Endothelial cell of umbilical vein (primary cell): ENCODE measurements around the gene CDH9. TPM values are rescaled to one million over a fixed set of nuclear protein-coding genes. Genes with fewer than 3 reads are reported as not detected.

Experiments
- BruUV-seq: library from RNA; stranded (reverse); fragments of 400-500 nt; replicated peaks from 2 replicates; lab custom pipeline; 2021; lab: Mats Ljungman, UMichigan
- CTCF ChIA-PET: fragments of 300-600, 350-600 bp; sonication (Branson Sonifier 250); formaldehyde crosslinking; loops from one replicate; lab custom pipeline; 2021; ENCODE audit warnings: antibody characterized with exemption, inconsistent platforms; lab: Charles Lee
- POLR2A ChIA-PET: fragments of 300-600, 350-600 bp; sonication (Branson Sonifier 250); formaldehyde crosslinking; loops from one replicate; lab custom pipeline; 2021; ENCODE audit warnings: antibody characterized with exemption, inconsistent platforms; lab: Charles Lee
- DNase-seq: peaks from one replicate; pipeline ENCODE4 v3.0.0-alpha.2; 2011; ENCODE audit warnings: low read depth, low spot score
- FAIRE-seq: peaks from 2 replicates; lab custom pipeline; 2011; peaks lifted over from hg19 to GRCh38; lab: Jason Lieb, UNC
- H2AFZ ChIP-seq: 2 replicates; pipeline ENCODE4 v1.6.0; 2012; ENCODE audit warnings: low read depth, low read length, control low read depth, inconsistent platforms
- H3K27ac ChIP-seq: 2 replicates; pipeline ENCODE4 v1.5.1; 2011; ENCODE audit warnings: low read depth, mild to moderate bottlenecking, control low read depth, low read length, moderate library complexity; ENCODE audit not compliant: insufficient read depth
- H3K27me3 ChIP-seq, 2 experiments: 2 replicates each; pipeline versions ENCODE4 v1.6.0 to v1.6.1; 2011; ENCODE audit warnings: low read length in 2 of 2, mixed read lengths in 1 of 2; ENCODE audit not compliant: control insufficient read depth in 2 of 2, insufficient read depth in 2 of 2
- H3K36me3 ChIP-seq, 2 experiments: 2 replicates in 1 of 2; 3 replicates in 1 of 2; pipeline ENCODE4 v1.5.1; 2011; ENCODE audit warnings: low read length in 2 of 2, mild to moderate bottlenecking in 1 of 2, moderate library complexity in 1 of 2; ENCODE audit not compliant: control insufficient read depth in 2 of 2, insufficient read depth in 2 of 2; ENCODE audit errors: extremely low read depth in 1 of 2
- H3K4me1 ChIP-seq: 3 replicates; pipeline ENCODE4 v1.5.1; 2011; ENCODE audit warnings: mild to moderate bottlenecking, low read length; ENCODE audit not compliant: control insufficient read depth, insufficient read depth; ENCODE audit errors: extremely low read depth
- H3K4me2 ChIP-seq: 2 replicates; pipeline ENCODE4 v1.6.1; 2011; ENCODE audit warnings: low read length, control low read depth, mixed read lengths; ENCODE audit not compliant: insufficient read depth
- H3K4me3 ChIP-seq, 3 experiments: fragments of 200-600 bp in 1 of 3; sonication (generic), shearing (Covaris generic) in 1 of 3; replicated peaks in 1 of 3; 2 replicates each; pipeline ENCODE4 v1.5.1; 2011 to 2016; ENCODE audit warnings: control low read depth in 3 of 3, low read length in 3 of 3, mild to moderate bottlenecking in 2 of 3, inconsistent platforms in 1 of 3, low read depth in 1 of 3, moderate library complexity in 1 of 3; ENCODE audit not compliant: insufficient read depth in 1 of 3
- H3K79me2 ChIP-seq: 2 replicates; pipeline ENCODE4 v1.6.0; 2012; ENCODE audit warnings: low read length, inconsistent platforms; ENCODE audit not compliant: control insufficient read depth, insufficient read depth
- H3K9ac ChIP-seq: replicated peaks from 2 replicates; pipeline ENCODE3; 2011; ENCODE audit warnings: low read length, control low read depth; ENCODE audit not compliant: insufficient read depth; ENCODE audit errors: extremely low read depth
- H3K9me1 ChIP-seq: replicated peaks from 3 replicates; pipeline ENCODE4 v1.6.0; 2011; ENCODE audit warnings: mild to moderate bottlenecking, low read length; ENCODE audit not compliant: control insufficient read depth, insufficient read depth; ENCODE audit errors: extremely low read depth
- H3K9me3 ChIP-seq: replicated peaks from 2 replicates; pipeline ENCODE4 v1.5.1; 2012; ENCODE audit warnings: low read length, inconsistent platforms; ENCODE audit not compliant: control insufficient read depth, insufficient read depth
- H4K20me1 ChIP-seq: replicated peaks from 2 replicates; pipeline ENCODE3; 2011; ENCODE audit warnings: mild to moderate bottlenecking, low read length; ENCODE audit not compliant: control insufficient read depth, insufficient read depth; ENCODE audit errors: extremely low read depth
- CTCF ChIP-seq, 2 donors: IDR thresholded peaks; 1 replicate in 1 of 2; 2 replicates in 1 of 2; pipeline ENCODE4 v1.5.1; 2011; ENCODE audit warnings: low read length in 2 of 2, mild to moderate bottlenecking in 2 of 2, moderate library complexity in 2 of 2, control low read depth in 1 of 2, inconsistent platforms in 1 of 2, low read depth in 1 of 2; ENCODE audit not compliant: insufficient read depth in 1 of 2; ENCODE audit errors: extremely low read depth in 1 of 2
- EZH2 ChIP-seq: IDR thresholded peaks from 2 replicates; pipeline ENCODE4 v1.6.1; 2012; ENCODE audit warnings: borderline replicate concordance, low read depth, mild to moderate bottlenecking, moderate library complexity, low read length, inconsistent platforms; ENCODE audit not compliant: severe bottlenecking
- FOS ChIP-seq: IDR thresholded peaks from 2 replicates; pipeline ENCODE4 v1.6.1; 2011; ENCODE audit warnings: mild to moderate bottlenecking, low read length, moderate library complexity, borderline replicate concordance; ENCODE audit not compliant: insufficient read depth
- GATA2 ChIP-seq: IDR thresholded peaks from 2 replicates; pipeline ENCODE4 v1.7.0; 2011; ENCODE audit warnings: low read depth, mild to moderate bottlenecking, moderate library complexity, mixed read lengths, low read length; ENCODE audit not compliant: insufficient read length, insufficient read depth
- JUN ChIP-seq: IDR thresholded peaks from 2 replicates; pipeline ENCODE4 v1.6.1; 2011; ENCODE audit warnings: borderline replicate concordance, low read depth; ENCODE audit not compliant: insufficient read length, insufficient read depth
- MAX ChIP-seq: IDR thresholded peaks from 2 replicates; pipeline ENCODE4 v1.6.1; 2011; ENCODE audit not compliant: insufficient read depth, insufficient read length
- MYC ChIP-seq: IDR thresholded peaks from one replicate; pipeline ENCODE4 v1.6.1; 2011; ENCODE audit warnings: mild to moderate bottlenecking, low read depth, low read length
- POLR2A ChIP-seq: IDR thresholded peaks from 2 replicates; pipeline ENCODE4 v1.6.1; 2012; ENCODE audit warnings: low read depth, mild to moderate bottlenecking, control low read depth, low read length
- POLR2AphosphoS5 ChIP-seq: IDR thresholded peaks from 2 replicates; pipeline ENCODE4 v1.6.1; 2012; ENCODE audit warnings: low read depth, mild to moderate bottlenecking, control low read depth, low read length, moderate library complexity; ENCODE audit not compliant: insufficient read depth
- dilution Hi-C: fragments of 300-500 bp; cut with MboI; formaldehyde crosslinking; loops from one replicate; pipeline ENCODE4 v1.15.0; 2019; ENCODE audit warnings: low sequenced_read_pairs; ENCODE audit not compliant: extremely low pct_ligation_motif_present
- intact Hi-C: fragments of 100-400 bp; cut with micrococcal nuclease; formaldehyde crosslinking; loops from one replicate; pipeline ENCODE4 v1.10.0; 2022
- polyA plus RNA-seq, 4 experiments: library from polyadenylated mRNA; depleted of rRNA in 3 of 4; stranded (reverse) in 3 of 4; unstranded in 1 of 4; fragments of >200 nt; gene quantifications; 2 replicates each; pipeline versions ENCODE4 v1.2.1 to v1.2.3, GENCODE V29; 2011 to 2012; ENCODE audit warnings: missing spikeins in 1 of 4
- total RNA-seq: library from RNA; stranded (reverse); gene quantifications from 2 replicates; pipeline ENCODE4 v1.2.3, GENCODE V29; 2021

Gene CDH9
- total and polyA plus RNA-seq, 2 donors (not counting 3 experiments of a cell fraction or from before 2014, with no cell fraction given): not detected

- H3K79me2 ChIP-seq: no peaks in the 10 kb centered on the region
- POLR2A ChIA-PET: no interaction called here
- H3K4me2 ChIP-seq: no peak overlapping the region
- intact Hi-C loops (no loop called here), dilution Hi-C loops (no loop called here)
- no peaks in the 10 kb centered on the region for H4K20me1 ChIP-seq
- TF ChIP-seq EZH2 (no peak), POLR2A (no peak), MAX (no peak), FOS (no peak), MYC (no peak), POLR2AphosphoS5 (no peak), GATA2 (no peak), CTCF (IDR thresholded peaks at IDR 0.05; ENCODE audit: extremely low read depth in 1 of 2, insufficient read depth in 1 of 2, low read depth in 1 of 2, low read length in 2 of 2) (no peak), JUN (no peak)
- H3K9ac ChIP-seq: no peak overlapping the region
- no peak for DNase-seq
- H3K27ac ChIP-seq: no peak overlapping the region
- CTCF ChIA-PET: no interaction called here
- H3K36me3 ChIP-seq: no peaks in the 10 kb centered on the region
- H3K4me1 ChIP-seq: no peaks in the 10 kb centered on the region
- BruUV-seq: no TSS peak
- H3K9me1 ChIP-seq: no peaks in the 10 kb centered on the region
- H3K4me3 ChIP-seq: no peak overlapping the region
- no peak for FAIRE-seq
- no peak overlapping the region for H2AFZ ChIP-seq
- peaks cover 2% of the 10 kb centered on the region for H3K9me3 ChIP-seq
- no peaks in the 10 kb centered on the region for H3K27me3 ChIP-seq
Measured at GRCh38 chr5:26955161-26955560, 83.2 kb downstream of the CDH9 start.
